ENCODE results near the gene MDP1.
"Not testable (repeated sequence)": the region's sequence is repeated elsewhere in the genome, so short reads cannot be mapped to it uniquely, and the experiment has no call there.

Gene MDP1

DNA sequence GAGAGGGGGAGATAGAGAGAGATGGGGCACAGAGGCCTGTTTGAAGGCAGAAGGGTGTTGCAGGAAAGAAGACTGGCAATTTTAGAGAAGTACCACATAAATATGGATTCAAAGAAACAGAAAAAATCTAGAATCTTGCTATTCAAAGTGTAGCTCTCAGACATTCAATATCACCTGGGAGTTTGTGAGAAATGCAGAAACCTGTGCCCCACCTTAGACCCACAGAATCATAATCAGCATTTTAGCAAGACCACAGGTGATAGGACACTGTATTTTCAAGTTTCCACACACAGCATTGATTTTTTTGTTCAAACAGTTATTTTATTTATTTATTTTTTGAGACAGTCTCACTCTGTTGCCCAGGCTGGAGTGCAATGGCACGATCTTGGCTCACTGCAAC lies 13.0 kb upstream of the MDP1 start:
- H3K9ac ChIP-seq (ENCODE audit: low read depth, low read length): no peak overlapping the region
- no peaks in the 10 kb centered on the region; the same call in none of the 2 replicates for H3K36me3 ChIP-seq (ENCODE audit: insufficient read depth, low read length)
- H3K4me1 ChIP-seq (ENCODE audit: insufficient read depth, low read length): no peaks in the 10 kb centered on the region
- no peaks in the 10 kb centered on the region for H3K9me3 ChIP-seq (ENCODE audit: control insufficient read depth, insufficient read depth, low read length)

DNA sequence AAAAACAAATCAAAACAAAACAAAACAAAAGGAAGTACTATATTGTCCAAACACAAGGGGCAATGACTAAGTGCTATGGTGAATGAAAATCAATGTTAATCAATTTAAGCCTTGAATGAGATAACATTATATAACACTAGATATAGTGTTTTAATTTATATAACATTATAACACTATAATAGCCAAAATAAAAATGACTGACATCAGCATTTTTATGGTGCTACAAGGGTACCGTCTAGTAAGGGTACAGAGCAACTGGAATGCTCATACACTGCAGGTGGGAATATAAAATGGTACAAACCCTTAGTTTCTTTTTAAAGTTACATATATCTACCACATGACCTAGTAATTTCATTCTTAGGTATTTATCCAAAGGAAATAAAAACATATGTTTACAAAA lies 10.6 kb upstream of the MDP1 start:
- no peak overlapping the region for H3K9ac ChIP-seq (ENCODE audit: low read depth, low read length)
- no peaks in the 10 kb centered on the region for H3K9me3 ChIP-seq (ENCODE audit: control insufficient read depth, insufficient read depth, low read length)
- no peaks in the 10 kb centered on the region for H3K4me1 ChIP-seq (ENCODE audit: insufficient read depth, low read length)
- H3K36me3 ChIP-seq (ENCODE audit: insufficient read depth, low read length): no peaks in the 10 kb centered on the region; the same call in none of the 2 replicates

DNA sequence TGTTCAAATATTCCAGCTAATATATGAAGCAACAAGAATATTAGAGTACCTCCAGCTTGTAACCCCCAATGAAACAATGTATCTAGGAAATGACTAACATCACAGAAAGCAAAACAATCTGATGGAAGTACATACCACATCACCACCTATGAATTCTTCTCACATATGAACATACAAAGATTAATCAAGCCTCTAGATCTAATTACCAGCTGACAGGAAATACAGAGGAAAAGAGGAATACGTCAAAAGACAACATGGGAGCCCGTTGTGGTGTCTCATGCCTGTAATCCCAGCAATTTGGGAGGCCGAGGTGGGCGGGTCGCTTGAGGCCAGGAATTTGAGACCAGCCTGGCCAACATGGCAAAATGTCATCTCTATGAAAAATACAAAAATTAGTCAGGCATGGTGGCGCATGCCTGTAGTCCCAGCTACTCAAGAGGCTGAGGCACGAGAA lies 8.8 kb upstream of the MDP1 start:
- Histone ChIP-seq H3K36me3 (ENCODE audit: insufficient read depth, low read length) (no peaks in the 10 kb centered on the region; the same call in 1 of the 2 replicates), H3K9me3 (ENCODE audit: control insufficient read depth, insufficient read depth, low read length) (no peaks in the 10 kb centered on the region), H3K4me1 (ENCODE audit: insufficient read depth, low read length) (no peaks in the 10 kb centered on the region), H3K9ac (ENCODE audit: low read depth, low read length) (no peak overlapping the region)

DNA sequence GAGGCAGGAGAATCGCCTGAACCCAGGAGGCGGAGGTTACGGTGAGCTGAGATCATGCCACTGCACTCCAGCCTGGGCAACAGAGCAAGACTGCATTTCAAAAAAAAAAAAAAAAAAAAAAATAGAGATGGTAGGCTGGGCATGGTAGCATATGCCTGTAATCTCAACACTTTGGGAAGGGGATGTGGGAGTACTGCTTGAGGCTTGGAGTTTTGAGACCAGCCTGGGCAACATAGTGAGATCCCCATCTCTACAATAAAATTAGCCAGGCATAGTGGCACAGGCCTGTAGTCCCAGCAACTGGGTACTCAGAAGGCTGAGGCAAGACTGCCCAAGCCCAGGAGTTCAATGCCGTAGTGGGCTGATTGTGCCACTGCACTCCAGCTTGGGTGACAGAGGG lies 7.1 kb upstream of the MDP1 start:
- not testable (repeated sequence) for H3K9ac ChIP-seq (ENCODE audit: low read depth, low read length); H3K36me3 ChIP-seq (ENCODE audit: insufficient read depth, low read length); H3K9me3 ChIP-seq (ENCODE audit: control insufficient read depth, insufficient read depth, low read length)

DNA sequence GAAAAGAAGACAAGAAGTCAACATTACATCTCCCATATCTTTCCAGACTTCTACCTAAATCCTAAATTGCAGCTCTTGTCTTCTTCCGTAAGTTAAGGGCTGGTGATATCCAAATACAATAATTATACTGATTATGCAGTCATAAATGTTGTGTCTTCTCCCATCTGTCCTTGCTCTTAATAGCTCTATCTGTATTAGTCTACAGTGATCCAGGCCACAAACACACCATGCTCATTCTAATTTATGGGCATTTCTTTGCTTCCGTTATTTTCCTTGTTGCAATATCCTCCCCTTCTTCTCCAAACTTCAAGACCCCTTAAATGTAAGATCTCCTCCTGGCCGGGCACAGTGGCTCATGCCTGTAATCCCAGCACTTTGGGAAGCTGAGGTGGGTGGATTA lies 3.7 kb upstream of the MDP1 start:
- Histone ChIP-seq H3K36me3 (ENCODE audit: insufficient read depth, low read length) (no peaks in the 10 kb centered on the region), H3K9ac (ENCODE audit: low read depth, low read length) (no peak overlapping the region), H3K9me3 (ENCODE audit: control insufficient read depth, insufficient read depth, low read length) (no peaks in the 10 kb centered on the region), H3K4me1 (ENCODE audit: insufficient read depth, low read length) (no peaks in the 10 kb centered on the region)

More for the DNA sequence above, 7.1 kb upstream of the MDP1 start:
- not testable (repeated sequence) for H3K4me1 ChIP-seq (ENCODE audit: insufficient read depth, low read length)

DNA sequence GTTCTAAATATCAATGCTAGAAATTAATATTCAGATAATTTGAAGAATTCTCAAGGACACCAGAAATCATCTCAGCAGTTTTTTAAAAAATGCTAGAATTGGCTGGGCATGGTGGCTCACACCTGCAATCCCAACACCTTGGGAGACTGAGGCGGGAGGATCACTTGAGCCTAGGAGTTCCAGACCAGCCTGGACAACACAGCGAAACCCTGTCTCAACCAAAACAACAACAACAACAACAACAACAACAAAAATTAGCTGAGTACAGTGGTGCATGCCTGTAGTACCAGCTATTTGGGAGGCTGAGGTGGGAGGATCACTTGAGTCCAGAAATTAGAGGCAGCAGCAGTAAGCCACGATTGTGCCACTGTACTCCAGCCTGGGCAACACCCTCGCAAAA lies 3.2 kb upstream of the MDP1 start:
- Histone ChIP-seq H3K9ac (ENCODE audit: low read depth, low read length) (no peak overlapping the region), H3K36me3 (ENCODE audit: insufficient read depth, low read length) (no peaks in the 10 kb centered on the region)

DNA sequence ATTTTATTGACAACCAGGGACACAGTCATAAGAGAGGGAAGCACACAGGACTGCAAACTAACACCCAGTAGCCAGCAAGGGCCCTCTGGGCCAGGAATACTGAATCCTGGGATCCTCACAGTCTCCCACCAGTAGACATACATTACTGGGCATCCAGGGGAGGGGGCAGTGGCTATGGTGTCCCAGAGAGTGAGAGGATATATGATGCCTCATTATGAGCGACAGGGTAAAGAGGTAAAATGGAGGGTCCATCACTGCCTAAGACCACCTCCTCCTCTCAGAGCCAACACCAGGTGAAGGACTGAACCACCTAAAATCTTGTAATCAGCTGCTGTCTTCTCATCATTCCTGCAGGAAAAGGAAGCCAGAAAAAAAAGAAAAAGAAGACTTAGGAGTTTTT lies 1.0 kb upstream of the MDP1 start:
- H3K4me1 ChIP-seq (ENCODE audit: insufficient read depth, low read length); H3K9me3 ChIP-seq (ENCODE audit: control insufficient read depth, insufficient read depth, low read length); H3K36me3 ChIP-seq (ENCODE audit: insufficient read depth, low read length); H3K9ac ChIP-seq (ENCODE audit: low read depth, low read length): not testable (repeated sequence)

More for the DNA sequence above, 3.2 kb upstream of the MDP1 start:
- Histone ChIP-seq H3K4me1 (ENCODE audit: insufficient read depth, low read length) (no peaks in the 10 kb centered on the region), H3K9me3 (ENCODE audit: control insufficient read depth, insufficient read depth, low read length) (no peaks in the 10 kb centered on the region)

DNA sequence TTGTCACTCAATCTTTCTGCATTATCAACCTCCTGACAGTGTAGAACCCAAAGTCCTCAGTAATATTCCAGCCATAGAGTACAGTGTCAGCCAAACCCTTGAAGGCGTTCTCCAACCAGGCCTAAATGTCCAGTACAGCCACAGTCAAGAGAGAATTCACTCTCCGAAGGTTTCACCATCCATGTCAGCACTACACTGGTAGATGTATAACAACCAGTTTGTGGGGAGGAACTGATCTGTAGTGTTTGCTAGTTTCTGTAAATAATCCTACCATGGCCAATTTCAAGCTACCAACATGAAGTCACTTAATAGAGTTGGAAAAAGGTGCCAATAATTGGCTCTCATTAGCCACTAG lies 456 bp upstream of the MDP1 start:
- H3K9me3 ChIP-seq (ENCODE audit: control insufficient read depth, insufficient read depth, low read length): no peaks in the 10 kb centered on the region
- no peaks in the 10 kb centered on the region for H3K36me3 ChIP-seq (ENCODE audit: insufficient read depth, low read length)
- peaks cover 4% of the 10 kb centered on the region; the same call in 1 of the 2 replicates for H3K4me1 ChIP-seq (ENCODE audit: insufficient read depth, low read length)
- H3K9ac ChIP-seq (ENCODE audit: low read depth, low read length): 0 out of 2 replicates have a peak overlapping the region, but pooled peaks have one; percentile 93

DNA sequence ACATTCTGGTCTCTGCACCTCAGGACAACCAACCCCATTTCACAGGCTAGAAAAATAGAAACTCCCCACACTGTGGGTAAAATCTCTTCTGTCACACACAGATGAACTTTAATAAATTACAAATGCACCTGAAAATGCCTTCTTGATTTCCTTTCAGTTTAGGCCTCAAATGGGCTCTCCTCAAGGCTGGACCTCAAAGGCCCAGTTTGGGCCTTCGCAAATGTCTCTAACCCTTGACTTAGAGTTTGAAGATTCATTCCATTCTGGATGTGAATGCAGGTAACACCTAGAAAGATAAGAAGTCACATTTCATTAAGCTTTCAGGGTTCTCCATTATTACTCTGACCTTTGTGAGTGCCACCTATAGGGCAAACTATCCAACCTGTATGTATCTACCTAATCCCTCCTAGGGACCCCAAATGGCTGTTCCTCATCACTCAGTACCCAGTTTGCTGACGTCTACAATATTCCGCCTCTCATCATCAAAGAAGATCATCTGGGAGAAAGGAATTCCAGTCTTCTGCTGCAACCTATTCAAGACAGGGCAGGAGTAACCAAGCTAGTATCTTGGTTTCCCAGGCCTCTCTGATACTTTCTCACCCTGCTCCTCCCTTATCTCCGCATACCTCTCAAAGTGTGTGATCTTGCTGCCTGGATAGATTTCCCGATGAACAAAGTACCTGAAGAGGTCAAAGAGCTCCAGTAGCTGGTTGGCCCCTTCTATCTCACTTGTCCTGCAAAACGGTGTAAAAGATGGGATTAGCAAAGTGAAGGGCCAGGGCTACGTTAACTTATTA lies 1.8 kb downstream of the MDP1 start:
- Histone ChIP-seq H3K9ac (ENCODE audit: low read depth, low read length) (peak overlapping the region; percentile 77), H3K36me3 (ENCODE audit: insufficient read depth, low read length) (peaks cover 7% of the 10 kb centered on the region; the same call in 1 of the 2 replicates), H3K9me3 (ENCODE audit: control insufficient read depth, insufficient read depth, low read length) (no peaks in the 10 kb centered on the region), H3K4me1 (ENCODE audit: insufficient read depth, low read length) (peaks cover 4% of the 10 kb centered on the region; the same call in 1 of the 2 replicates)

DNA sequence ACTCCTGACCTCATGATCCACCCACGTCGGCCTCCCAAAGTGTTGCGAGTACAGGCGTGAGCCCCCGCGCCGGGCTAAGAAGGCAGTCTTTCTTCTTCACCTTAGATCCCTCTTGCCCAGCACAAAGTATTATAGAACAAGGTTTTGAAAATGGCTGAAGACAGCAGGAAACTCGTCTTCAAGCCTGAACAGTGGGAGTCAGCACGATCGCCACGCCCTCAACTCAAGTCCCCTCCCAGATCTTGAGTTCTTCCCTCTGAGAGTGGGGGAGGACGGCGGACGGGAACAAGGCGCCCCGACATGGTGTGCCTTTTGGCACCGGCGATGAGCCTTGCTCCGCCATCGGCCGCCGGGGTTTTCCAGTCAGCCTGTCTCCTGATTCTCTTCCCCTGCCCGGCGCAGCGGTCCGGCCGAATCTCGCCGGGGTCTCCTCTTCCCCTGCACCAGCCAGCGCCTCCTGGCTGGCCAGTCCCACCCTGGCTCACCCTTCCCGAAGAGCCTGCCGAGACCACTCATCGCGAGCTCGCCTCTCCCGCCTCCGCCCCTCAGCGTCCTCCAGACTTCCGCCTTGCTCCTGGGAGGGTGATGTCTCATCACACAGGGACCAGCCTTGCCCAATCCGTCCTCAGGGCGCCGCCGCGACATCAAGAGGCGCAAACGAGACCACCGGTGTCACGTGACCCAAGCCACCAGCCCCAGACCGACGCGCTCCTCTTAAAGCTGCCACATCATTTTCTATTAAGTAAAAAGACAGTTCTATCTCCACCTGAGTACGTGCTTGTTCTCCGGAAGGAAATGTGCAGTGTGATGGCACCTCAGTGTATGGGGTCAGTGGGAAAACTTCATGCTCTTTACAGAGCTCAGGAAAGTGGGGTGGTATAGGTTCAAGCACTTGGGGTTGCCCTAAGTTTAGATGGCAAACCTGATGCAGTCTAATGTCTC lies 2.7 kb downstream of the MDP1 start, which contains the start of gene CHMP4A:
TSS of gene CHMP4A (minus strand) at position 565 of the 942 bp plus-strand sequence. CDS start at position 516, 49 bp downstream.
- peaks cover 4% of the 10 kb centered on the region; the same call in 1 of the 2 replicates for H3K4me1 ChIP-seq (ENCODE audit: insufficient read depth, low read length)
- H3K9ac ChIP-seq (ENCODE audit: low read depth, low read length): peak within 1 kb of the TSS; percentile 77
- H3K9me3 ChIP-seq (ENCODE audit: control insufficient read depth, insufficient read depth, low read length): no peaks in the 10 kb centered on the region
- H3K36me3 ChIP-seq (ENCODE audit: insufficient read depth, low read length): peaks cover 7% of the 10 kb centered on the region; the same call in 1 of the 2 replicates

DNA sequence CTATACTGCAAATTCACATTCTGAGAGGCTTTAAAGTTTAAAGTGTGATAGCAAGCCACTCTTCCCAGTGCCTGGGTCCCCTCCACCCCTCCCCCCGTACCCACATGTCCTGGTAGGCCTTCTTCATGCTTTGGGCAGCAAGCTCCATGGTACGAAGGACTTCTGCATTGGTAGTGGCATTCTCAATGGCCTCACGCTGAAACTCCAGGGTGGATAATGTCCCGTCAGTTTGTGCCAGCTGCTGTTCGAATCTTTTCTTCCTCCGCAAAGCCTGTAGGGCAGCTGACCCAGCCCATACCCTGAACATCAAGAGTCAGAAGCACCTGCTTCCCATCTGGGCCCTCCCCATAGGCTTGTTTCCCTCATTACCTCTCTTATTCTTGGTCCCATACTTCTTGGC lies 4.6 kb downstream of the MDP1 start:
- H3K36me3 ChIP-seq (ENCODE audit: insufficient read depth, low read length): peaks cover 11% of the 10 kb centered on the region; the same call in 1 of the 2 replicates
- H3K4me1 ChIP-seq (ENCODE audit: insufficient read depth, low read length): peaks cover 4% of the 10 kb centered on the region; the same call in 1 of the 2 replicates
- no peaks in the 10 kb centered on the region for H3K9me3 ChIP-seq (ENCODE audit: control insufficient read depth, insufficient read depth, low read length)
- H3K9ac ChIP-seq (ENCODE audit: low read depth, low read length): no peak overlapping the region

DNA sequence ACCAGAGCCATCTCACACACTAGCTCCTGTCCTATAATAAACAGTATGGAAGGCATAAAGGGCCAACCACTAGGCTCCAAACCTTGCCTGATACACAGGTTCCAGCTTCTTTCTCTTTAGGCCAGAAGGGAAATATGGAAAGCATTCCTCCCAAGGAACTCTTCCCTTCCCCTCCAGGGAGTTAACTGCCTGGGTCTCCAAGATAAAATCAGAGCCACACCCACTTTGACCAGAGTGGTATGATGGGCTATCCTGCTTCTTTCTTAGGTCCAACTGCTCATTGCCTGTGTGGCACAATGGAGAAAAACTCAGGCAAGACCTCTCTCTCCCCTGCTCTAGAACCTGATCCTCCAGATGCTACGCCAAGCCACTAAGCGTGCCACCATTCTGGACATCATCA lies 8.2 kb downstream of the MDP1 start:
- H3K9me3 ChIP-seq (ENCODE audit: control insufficient read depth, insufficient read depth, low read length): no peaks in the 10 kb centered on the region
- H3K9ac ChIP-seq (ENCODE audit: low read depth, low read length): no peak overlapping the region
- peaks cover 18% of the 10 kb centered on the region; the same call in 1 of the 2 replicates for H3K36me3 ChIP-seq (ENCODE audit: insufficient read depth, low read length)
- no peaks in the 10 kb centered on the region for H3K4me1 ChIP-seq (ENCODE audit: insufficient read depth, low read length)

DNA sequence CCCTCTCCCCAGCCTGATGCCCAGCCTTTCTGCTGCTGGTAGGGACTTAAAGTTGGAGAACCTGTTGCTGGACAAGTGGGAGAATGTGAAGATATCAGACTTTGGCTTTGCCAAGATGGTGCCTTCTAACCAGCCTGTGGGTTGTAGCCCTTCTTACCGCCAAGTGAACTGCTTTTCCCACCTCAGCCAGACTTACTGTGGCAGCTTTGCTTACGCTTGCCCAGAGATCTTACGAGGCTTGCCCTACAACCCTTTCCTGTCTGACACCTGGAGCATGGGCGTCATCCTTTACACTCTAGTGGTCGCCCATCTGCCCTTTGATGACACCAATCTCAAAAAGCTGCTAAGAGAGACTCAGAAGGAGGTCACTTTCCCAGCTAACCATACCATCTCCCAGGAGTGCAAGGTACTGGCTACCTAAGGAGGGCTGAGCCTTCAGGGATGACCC lies 8.7 kb downstream of the MDP1 start:
- H3K9me3 ChIP-seq (ENCODE audit: control insufficient read depth, insufficient read depth, low read length): no peaks in the 10 kb centered on the region
- no peak overlapping the region for H3K9ac ChIP-seq (ENCODE audit: low read depth, low read length)
- peaks cover 18% of the 10 kb centered on the region; the same call in 1 of the 2 replicates for H3K36me3 ChIP-seq (ENCODE audit: insufficient read depth, low read length)
- no peaks in the 10 kb centered on the region for H3K4me1 ChIP-seq (ENCODE audit: insufficient read depth, low read length)
